Measurements from ENCODE around the gene DIO2. TPM values are rescaled to one million over a fixed set of nuclear protein-coding genes. Genes with fewer than 3 reads are reported as not detected.

DIO2 gene
- 1.5 TPM for total RNA-seq (ENCODE audit: unreplicated experiment)
- long read RNA-seq, result 0 reads

GRCh38 chr14:80211153-80212022, at the start of gene DIO2:
DIO2 (minus strand) TSS chr14:80211504; CDS start chr14:80211472, 32 bp downstream.
- TF ChIP-seq CTCF (IDR thresholded peaks at IDR 0.05; ENCODE audit: partially characterized antibody, unreplicated experiment), result no peak
- no peak for DNase-seq
- H3K27ac Mint-ChIP-seq (ENCODE audit: unreplicated experiment), result no peak within 1 kb of the TSS
- peaks cover 7% of the 10 kb centered on the region for H3K4me1 Mint-ChIP-seq (ENCODE audit: low read depth, unreplicated experiment)
- H3K9me3 Mint-ChIP-seq (ENCODE audit: unreplicated experiment), result peaks cover 1% of the 10 kb centered on the region
- peak within 1 kb of the TSS; percentile 26 for H3K4me3 Mint-ChIP-seq (ENCODE audit: unreplicated experiment)
- H3K36me3 Mint-ChIP-seq (ENCODE audit: unreplicated experiment), result no peaks in the 10 kb centered on the region
- H3K27me3 Mint-ChIP-seq (ENCODE audit: unreplicated experiment), result peaks cover 3% of the 10 kb centered on the region

- DNase-seq, result no peak
- Mint-ChIP-seq H3K4me3 (ENCODE audit: unreplicated experiment) (no peak overlapping the region), H3K9me3 (ENCODE audit: unreplicated experiment) (no peaks in the 10 kb centered on the region), H3K36me3 (ENCODE audit: unreplicated experiment) (no peaks in the 10 kb centered on the region), H3K4me1 (ENCODE audit: low read depth, unreplicated experiment) (no peaks in the 10 kb centered on the region), H3K27ac (ENCODE audit: unreplicated experiment) (no peak overlapping the region), H3K27me3 (ENCODE audit: unreplicated experiment) (no peaks in the 10 kb centered on the region)
- TF ChIP-seq CTCF (IDR thresholded peaks at IDR 0.05; ENCODE audit: partially characterized antibody, unreplicated experiment), result no peak
Measured at GRCh38 chr14:80260645-80261044, 49.3 kb upstream of the DIO2 start.

- Mint-ChIP-seq H3K4me1 (ENCODE audit: low read depth, unreplicated experiment) (no peaks in the 10 kb centered on the region), H3K9me3 (ENCODE audit: unreplicated experiment) (peaks cover 7% of the 10 kb centered on the region), H3K27ac (ENCODE audit: unreplicated experiment) (no peak overlapping the region), H3K27me3 (ENCODE audit: unreplicated experiment) (no peaks in the 10 kb centered on the region), H3K36me3 (ENCODE audit: unreplicated experiment) (peaks cover 4% of the 10 kb centered on the region), H3K4me3 (ENCODE audit: unreplicated experiment) (no peak overlapping the region)
- no peak for DNase-seq
- TF ChIP-seq CTCF (IDR thresholded peaks at IDR 0.05; ENCODE audit: partially characterized antibody, unreplicated experiment), result no peak
Measured at GRCh38 chr14:80239631-80240030, 28.3 kb upstream of the DIO2 start.

- TF ChIP-seq CTCF (IDR thresholded peaks at IDR 0.05; ENCODE audit: partially characterized antibody, unreplicated experiment), result no peak
- Mint-ChIP-seq H3K4me1 (ENCODE audit: low read depth, unreplicated experiment) (no peaks in the 10 kb centered on the region), H3K36me3 (ENCODE audit: unreplicated experiment) (peaks cover 4% of the 10 kb centered on the region), H3K4me3 (ENCODE audit: unreplicated experiment) (no peak overlapping the region), H3K27ac (ENCODE audit: unreplicated experiment) (no peak overlapping the region), H3K9me3 (ENCODE audit: unreplicated experiment) (peaks cover 7% of the 10 kb centered on the region), H3K27me3 (ENCODE audit: unreplicated experiment) (no peaks in the 10 kb centered on the region)
- DNase-seq, result no peak
Measured at GRCh38 chr14:80237143-80237542, 25.8 kb upstream of the DIO2 start.

GRCh38 chr14:80233470-80234089, 22.3 kb upstream of the DIO2 start:
- H3K36me3 Mint-ChIP-seq (ENCODE audit: unreplicated experiment), result peaks cover 4% of the 10 kb centered on the region
- H3K9me3 Mint-ChIP-seq (ENCODE audit: unreplicated experiment), result peaks cover 7% of the 10 kb centered on the region
- DNase-seq, result no peak
- no peak overlapping the region for H3K27ac Mint-ChIP-seq (ENCODE audit: unreplicated experiment)
- no peak for TF ChIP-seq CTCF (IDR thresholded peaks at IDR 0.05; ENCODE audit: partially characterized antibody, unreplicated experiment)
- H3K27me3 Mint-ChIP-seq (ENCODE audit: unreplicated experiment), result no peaks in the 10 kb centered on the region
- H3K4me1 Mint-ChIP-seq (ENCODE audit: low read depth, unreplicated experiment), result no peaks in the 10 kb centered on the region
- no peak overlapping the region for H3K4me3 Mint-ChIP-seq (ENCODE audit: unreplicated experiment)
